HepG2 (cell line): ENCODE measurements around the gene POLR1C. TPM values are rescaled to one million over a fixed set of nuclear protein-coding genes. Genes with fewer than 3 reads are reported as not detected.
A peak's percentile ranks its signal among the peaks of the same experiment; 100 is the strongest.

Experiments
- ARID5B ChIP-seq: IDR thresholded peaks from 2 replicates; pipeline ENCODE4 v1.4.0; 2020; ENCODE audit warnings: mild to moderate bottlenecking, missing genetic modification reagents
- ATF5 ChIP-seq: sonication (generic); formaldehyde crosslinking; IDR thresholded peaks from 2 replicates; pipeline ENCODE4 v1.4.0; 2020; ENCODE audit warnings: mild to moderate bottlenecking, low read depth, missing genetic modification reagents
- DNMT1 ChIP-seq: sonication (generic); formaldehyde crosslinking; IDR thresholded peaks from 2 replicates; pipeline ENCODE4 v1.5.1; 2020; ENCODE audit warnings: mild to moderate bottlenecking, missing genetic modification reagents
- HNF4A ChIP-seq: sonication (generic); formaldehyde crosslinking; IDR thresholded peaks from 2 replicates; pipeline ENCODE4 v1.4.0; 2020; ENCODE audit warnings: missing genetic modification reagents
- HOXD1 ChIP-seq: sonication (generic); formaldehyde crosslinking; IDR thresholded peaks from 2 replicates; pipeline ENCODE4 v1.5.0; 2020; ENCODE audit warnings: missing genetic modification reagents
- MNT ChIP-seq: fragments of 450-650 bp; IDR thresholded peaks from 2 replicates; pipeline ENCODE4 v1.6.1; 2016
- PREB ChIP-seq: sonication (generic); formaldehyde crosslinking; IDR thresholded peaks from 2 replicates; pipeline ENCODE4 v1.4.0; 2020; ENCODE audit warnings: missing genetic modification reagents
- RNF2 ChIP-seq: fragments of 450-650 bp; conservative IDR thresholded peaks from 2 replicates; pipeline ENCODE4 v1.6.1; 2016; ENCODE audit warnings: low read depth
- SOX13 ChIP-seq, 3 experiments: fragments of 450-650 bp in 1 of 3; sonication (generic) in 1 of 3; formaldehyde crosslinking in 1 of 3; IDR thresholded peaks in 2 of 3; conservative IDR thresholded peaks in 1 of 3; 2 replicates each; pipeline versions ENCODE4 v1.5.0 to v1.6.1; 2016 to 2020; ENCODE audit warnings: antibody characterized with exemption in 1 of 3, mild to moderate bottlenecking in 1 of 3, missing compliant biosample characterization in 1 of 3, missing genetic modification reagents in 1 of 3, moderate library complexity in 1 of 3
- ZNF446 ChIP-seq: sonication (generic); formaldehyde crosslinking; IDR thresholded peaks from 2 replicates; pipeline ENCODE4 v1.5.0; 2020; ENCODE audit warnings: mild to moderate bottlenecking, missing genetic modification reagents
- ZNF598 ChIP-seq: sonication (generic); formaldehyde crosslinking; IDR thresholded peaks from 2 replicates; pipeline ENCODE4 v1.5.1; 2020; ENCODE audit warnings: mild to moderate bottlenecking, missing genetic modification reagents, borderline replicate concordance
- ZNF646 ChIP-seq: sonication (generic); formaldehyde crosslinking; IDR thresholded peaks from 2 replicates; pipeline ENCODE4 v1.9.0; 2021; ENCODE audit warnings: mild to moderate bottlenecking, missing genetic modification reagents
- ZNF879 ChIP-seq: sonication (generic); formaldehyde crosslinking; IDR thresholded peaks from 2 replicates; pipeline ENCODE4 v1.8.1; 2023; ENCODE audit warnings: missing genetic modification reagents
- ZSCAN29 ChIP-seq: sonication (generic); formaldehyde crosslinking; conservative IDR thresholded peaks from 2 replicates; pipeline ENCODE4 v1.4.0; 2020; ENCODE audit warnings: mild to moderate bottlenecking, missing genetic modification reagents
- polyA plus RNA-seq, 8 experiments: library from polyadenylated mRNA; depleted of rRNA in 3 of 8; stranded (reverse) in 7 of 8; unstranded in 1 of 8; fragments of >200 nt; fragmentation: Illumina TruSeq in 4 of 8; extraction: Trizol in 4 of 8; gene quantifications; 2 replicates each; pipeline versions ENCODE4 v1.2.1 to v1.2.3, GENCODE V29; 2011 to 2016; ENCODE audit warnings: low read depth in 4 of 8, missing spikeins in 1 of 8, mixed read lengths in 1 of 8; ENCODE audit not compliant: insufficient read depth in 1 of 8
- total RNA-seq, 5 experiments: library from RNA; depleted of rRNA; stranded (reverse); fragments of >200 nt; fragmentation: Illumina TruSeq; extraction: Trizol; gene quantifications; 2 replicates each; pipeline ENCODE4 v1.2.3, GENCODE V29; 2016; ENCODE audit warnings: low read depth in 1 of 5

POLR1C gene
- total and polyA plus RNA-seq, 2 of the 13 experiments (the other 11 are each of a cell fraction or from before 2014, with no cell fraction given), result 62.6 to 72.2 TPM

- TF ChIP-seq ZNF646 (CRISPR knock-in tag) (no peak), PREB (no peak), MNT (no peak), SOX13 (IDR thresholded peaks at IDR 0.05) (no peak), SOX13 (CRISPR knock-in tag; conservative IDR thresholded peaks at IDR 0.05 in 1 of 2, IDR thresholded peaks at IDR 0.05 in 1 of 2) (no peak), ZSCAN29 (CRISPR knock-in tag) (no peak), HOXD1 (no peak; the same call in 1 of the 2 replicates), ZNF598 (peak; percentile 84; the same call in 1 of the 2 replicates), DNMT1 (CRISPR knock-in tag) (peak; percentile 80), RNF2 (no peak), ARID5B (CRISPR knock-in tag) (no peak), ZNF879 (CRISPR knock-in tag) (no peak), HNF4A (CRISPR knock-in tag) (no peak), ATF5 (CRISPR knock-in tag) (peak; percentile 38; the same call in 1 of the 2 replicates), ZNF446 (CRISPR knock-in tag) (peak; percentile 85; the same call in 1 of the 2 replicates)
Measured at GRCh38 chr6:43509984-43510826, 6.7 kb upstream of the POLR1C start, which contains the start of gene LRRC73 (continued).
